HG03095 (cell line): ENCODE measurements around the gene DNAH14.
"Not testable (repeated sequence)": the region's sequence is repeated elsewhere in the genome, so short reads cannot be mapped to it uniquely, and the experiment has no call there.

Experiments
- ATAC-seq: cut with Tn5 transposase; IDR thresholded peaks from one replicate; pipeline ENCODE4 v1.9.1; 2021; ENCODE audit warnings: moderate library complexity; ENCODE audit not compliant: unreplicated experiment

The DNAH14 gene

GRCh38 chr1:225380691-225381090 is 451.2 kb downstream of the DNAH14 start:
- ATAC-seq = no peak

GRCh38 chr1:225386860-225387259 is 457.4 kb downstream of the DNAH14 start:
- ATAC-seq = not testable (repeated sequence)

GRCh38 chr1:225388372-225388771 is 458.9 kb downstream of the DNAH14 start:
- no peak for ATAC-seq

GRCh38 chr1:225389843-225390242 is 460.4 kb downstream of the DNAH14 start:
- ATAC-seq = no peak

- ATAC-seq = no peak
Measured at GRCh38 chr1:225396357-225396756, 466.9 kb downstream of the DNAH14 start.

- ATAC-seq = no peak
Measured at GRCh38 chr1:225400968-225401367, 471.5 kb downstream of the DNAH14 start.

- no peak for ATAC-seq
Measured at GRCh38 chr1:225406976-225407725, 477.7 kb downstream of the DNAH14 start.

- no peak for ATAC-seq
Measured at GRCh38 chr1:225407755-225408154, 478.3 kb downstream of the DNAH14 start.

- ATAC-seq = no peak
Measured at GRCh38 chr1:225408249-225408648, 478.8 kb downstream of the DNAH14 start.

- no peak for ATAC-seq
Measured at GRCh38 chr1:225409051-225409450, 479.6 kb downstream of the DNAH14 start.

- no peak for ATAC-seq
Measured at GRCh38 chr1:225410036-225410435, 480.6 kb downstream of the DNAH14 start.

- ATAC-seq = no peak
Measured at GRCh38 chr1:225412321-225412720, 482.8 kb downstream of the DNAH14 start.

- no peak for ATAC-seq
Measured at GRCh38 chr1:225412803-225413351, 483.4 kb downstream of the DNAH14 start.

GRCh38 chr1:225413708-225414375 is 484.4 kb downstream of the DNAH14 start:
- ATAC-seq = no peak

GRCh38 chr1:225415307-225415706 is 485.8 kb downstream of the DNAH14 start:
- ATAC-seq = no peak

GRCh38 chr1:225415967-225416745 is 486.7 kb downstream of the DNAH14 start:
- ATAC-seq = no peak

- ATAC-seq = no peak
Measured at GRCh38 chr1:225418059-225418458, 488.6 kb downstream of the DNAH14 start.

- no peak for ATAC-seq
Measured at GRCh38 chr1:225418598-225418997, 489.1 kb downstream of the DNAH14 start.

- ATAC-seq = no peak
Measured at GRCh38 chr1:225422031-225422605, 492.6 kb downstream of the DNAH14 start.

- no peak for ATAC-seq
Measured at GRCh38 chr1:225422795-225423517, 493.5 kb downstream of the DNAH14 start.

- ATAC-seq = no peak
Measured at GRCh38 chr1:225423518-225423855, 494.0 kb downstream of the DNAH14 start.
